HG03196 (cell line): Measurements from ENCODE around the gene C4BPB.

Experiments
- ATAC-seq: cut with Tn5 transposase; IDR thresholded peaks from one replicate; pipeline ENCODE4 v1.9.1; 2021; ENCODE audit not compliant: unreplicated experiment

The C4BPB gene

GRCh38 chr1:207059881-207060280, 28.8 kb upstream of the C4BPB start:
- ATAC-seq = no peak

- no peak for ATAC-seq
Measured at GRCh38 chr1:207060596-207060995, 28.1 kb upstream of the C4BPB start.

GRCh38 chr1:207062058-207062457, 26.6 kb upstream of the C4BPB start:
- no peak for ATAC-seq

- ATAC-seq = no peak
Measured at GRCh38 chr1:207063014-207063413, 25.6 kb upstream of the C4BPB start.

GRCh38 chr1:207064561-207064960, 24.1 kb upstream of the C4BPB start:
- ATAC-seq = no peak

- no peak for ATAC-seq
Measured at GRCh38 chr1:207067185-207067584, 21.5 kb upstream of the C4BPB start.

- no peak for ATAC-seq
Measured at GRCh38 chr1:207067665-207068064, 21.0 kb upstream of the C4BPB start.

GRCh38 chr1:207069061-207069460, 19.6 kb upstream of the C4BPB start:
- no peak for ATAC-seq

- ATAC-seq = no peak
Measured at GRCh38 chr1:207069858-207070506, 18.7 kb upstream of the C4BPB start.

- ATAC-seq = no peak
Measured at GRCh38 chr1:207070811-207071210, 17.8 kb upstream of the C4BPB start.

- ATAC-seq = no peak
Measured at GRCh38 chr1:207071426-207071825, 17.2 kb upstream of the C4BPB start.

- ATAC-seq = no peak
Measured at GRCh38 chr1:207072233-207072632, 16.4 kb upstream of the C4BPB start.

GRCh38 chr1:207073906-207074820, 14.5 kb upstream of the C4BPB start:
- ATAC-seq = no peak

GRCh38 chr1:207076181-207076955, 12.3 kb upstream of the C4BPB start:
- ATAC-seq = no peak

GRCh38 chr1:207077012-207077411, 11.6 kb upstream of the C4BPB start:
- no peak for ATAC-seq

GRCh38 chr1:207077470-207078377, 10.9 kb upstream of the C4BPB start:
- ATAC-seq = no peak

- ATAC-seq = no peak
Measured at GRCh38 chr1:207078578-207079132, 10.0 kb upstream of the C4BPB start.

GRCh38 chr1:207079706-207080241, 8.9 kb upstream of the C4BPB start:
- ATAC-seq = no peak

- ATAC-seq = no peak
Measured at GRCh38 chr1:207081088-207081487, 7.6 kb upstream of the C4BPB start.

- no peak for ATAC-seq
Measured at GRCh38 chr1:207081806-207082205, 6.9 kb upstream of the C4BPB start.
